CD4-positive, alpha-beta T cell treated with Interleukin-2 at 100 ng/mL for 4 hours (primary cell): ENCODE data around the gene WSCD2.

Source experiments
- DNase-seq: peaks from one replicate; pipeline ENCODE4 v3.0.0-alpha.2; 2020; ENCODE audit warnings: low spot score

Gene WSCD2

GRCh38 chr12:108129017-108129812 lies at the start of gene WSCD2:
WSCD2 (plus strand) TSS chr12:108129288; CDS start chr12:108195833, 66,545 bp downstream.
- no peak for DNase-seq

- DNase-seq = no peak
Observed at GRCh38 chr12:108079721-108080120, 49.4 kb upstream of the WSCD2 start.

GRCh38 chr12:108080363-108080762 lies 48.7 kb upstream of the WSCD2 start:
- no peak for DNase-seq

GRCh38 chr12:108082485-108082884 lies 46.6 kb upstream of the WSCD2 start:
- no peak for DNase-seq

- DNase-seq = no peak
Observed at GRCh38 chr12:108087900-108088299, 41.2 kb upstream of the WSCD2 start.

- no peak for DNase-seq
Observed at GRCh38 chr12:108090107-108090899, 38.8 kb upstream of the WSCD2 start.

- DNase-seq = no peak
Observed at GRCh38 chr12:108090932-108091678, 38.0 kb upstream of the WSCD2 start.

- no peak for DNase-seq
Observed at GRCh38 chr12:108091679-108092051, 37.4 kb upstream of the WSCD2 start.

GRCh38 chr12:108093209-108093608 lies 35.9 kb upstream of the WSCD2 start:
- DNase-seq = no peak

- DNase-seq = no peak
Observed at GRCh38 chr12:108094056-108094649, 34.9 kb upstream of the WSCD2 start.

GRCh38 chr12:108097160-108097911 lies 31.8 kb upstream of the WSCD2 start:
- no peak for DNase-seq

- no peak for DNase-seq
Observed at GRCh38 chr12:108098374-108098773, 30.7 kb upstream of the WSCD2 start.

GRCh38 chr12:108099073-108099472 lies 30.0 kb upstream of the WSCD2 start:
- peak; percentile 10 for DNase-seq

GRCh38 chr12:108099778-108100489 lies 29.2 kb upstream of the WSCD2 start:
- no peak for DNase-seq

- no peak for DNase-seq
Observed at GRCh38 chr12:108101605-108102175, 27.4 kb upstream of the WSCD2 start.

GRCh38 chr12:108102363-108102762 lies 26.7 kb upstream of the WSCD2 start:
- DNase-seq = no peak

- no peak for DNase-seq
Observed at GRCh38 chr12:108103087-108103486, 26.0 kb upstream of the WSCD2 start.

- no peak for DNase-seq
Observed at GRCh38 chr12:108103517-108103916, 25.6 kb upstream of the WSCD2 start.

- DNase-seq = no peak
Observed at GRCh38 chr12:108104657-108105056, 24.4 kb upstream of the WSCD2 start.

- no peak for DNase-seq
Observed at GRCh38 chr12:108106599-108106998, 22.5 kb upstream of the WSCD2 start.
